Measurements from ENCODE around the gene SEMA5A. TPM values are rescaled to one million over a fixed set of nuclear protein-coding genes. Genes with fewer than 3 reads are reported as not detected.

The SEMA5A gene
- total RNA-seq, 1 experiment from 2014 or later, result 0.15 TPM

- H3K27me3 ChIP-seq (ENCODE audit: control insufficient read depth, insufficient read depth, low read length), result no peaks in the 10 kb centered on the region
- BruUV-seq (replicated peaks), result no TSS peak
- DNase-seq (ENCODE audit: low read depth, low spot score) (no peak), ATAC-seq (no peak)
- intact Hi-C loops (cut with micrococcal nuclease; ENCODE audit: unreplicated experiment), result no loop called here
- no peaks in the 10 kb centered on the region for H3K4me1 ChIP-seq (ENCODE audit: control insufficient read depth, insufficient read depth, low read length)
- H3K27ac ChIP-seq (ENCODE audit: low read length), result no peak overlapping the region
- H3K4me3 ChIP-seq (ENCODE audit: low read depth in 2 of 2, low read length in 2 of 2), result no peak overlapping the region
- ChIA-PET CTCF (no interaction called here), POLR2A (no interaction called here)
- TF ChIP-seq CTCF (IDR thresholded peaks at IDR 0.05) (no peak), TCF7L2 (IDR thresholded peaks at IDR 0.05; ENCODE audit: low read depth, low read length) (no peak)
- no peaks in the 10 kb centered on the region for H3K36me3 ChIP-seq (ENCODE audit: control insufficient read depth, insufficient read depth, low read length)
- in situ Hi-C loops (cut with HindIII; ENCODE audit: low pct_unique_long_range_greater_than_20kb, low sequenced_read_pairs), result no loop called here
- H3K9me3 ChIP-seq (ENCODE audit: control insufficient read depth, insufficient read depth, low read depth, low read length), result no peaks in the 10 kb centered on the region
These were observed 371.4 kb downstream of the SEMA5A start for GRCh38 chr5:9174446-9174845.

GRCh38 chr5:9173281-9174048 lies 372.4 kb downstream of the SEMA5A start:
- BruUV-seq (replicated peaks), result no TSS peak
- in situ Hi-C loops (cut with HindIII; ENCODE audit: low pct_unique_long_range_greater_than_20kb, low sequenced_read_pairs), result no loop called here

More at GRCh38 chr5:9173281-9174048, 372.4 kb downstream of the SEMA5A start:
- TF ChIP-seq POLR2AphosphoS5 (IDR thresholded peaks at IDR 0.05; ENCODE audit: low read depth, low read length) (no peak), TCF7L2 (IDR thresholded peaks at IDR 0.05; ENCODE audit: low read depth, low read length) (no peak), CTCF (IDR thresholded peaks at IDR 0.05) (no peak), SIN3A (IDR thresholded peaks at IDR 0.05; ENCODE audit: borderline replicate concordance, insufficient read depth, low read depth, low read length) (no peak)
- TF ChIP-seq, protein P1, sequence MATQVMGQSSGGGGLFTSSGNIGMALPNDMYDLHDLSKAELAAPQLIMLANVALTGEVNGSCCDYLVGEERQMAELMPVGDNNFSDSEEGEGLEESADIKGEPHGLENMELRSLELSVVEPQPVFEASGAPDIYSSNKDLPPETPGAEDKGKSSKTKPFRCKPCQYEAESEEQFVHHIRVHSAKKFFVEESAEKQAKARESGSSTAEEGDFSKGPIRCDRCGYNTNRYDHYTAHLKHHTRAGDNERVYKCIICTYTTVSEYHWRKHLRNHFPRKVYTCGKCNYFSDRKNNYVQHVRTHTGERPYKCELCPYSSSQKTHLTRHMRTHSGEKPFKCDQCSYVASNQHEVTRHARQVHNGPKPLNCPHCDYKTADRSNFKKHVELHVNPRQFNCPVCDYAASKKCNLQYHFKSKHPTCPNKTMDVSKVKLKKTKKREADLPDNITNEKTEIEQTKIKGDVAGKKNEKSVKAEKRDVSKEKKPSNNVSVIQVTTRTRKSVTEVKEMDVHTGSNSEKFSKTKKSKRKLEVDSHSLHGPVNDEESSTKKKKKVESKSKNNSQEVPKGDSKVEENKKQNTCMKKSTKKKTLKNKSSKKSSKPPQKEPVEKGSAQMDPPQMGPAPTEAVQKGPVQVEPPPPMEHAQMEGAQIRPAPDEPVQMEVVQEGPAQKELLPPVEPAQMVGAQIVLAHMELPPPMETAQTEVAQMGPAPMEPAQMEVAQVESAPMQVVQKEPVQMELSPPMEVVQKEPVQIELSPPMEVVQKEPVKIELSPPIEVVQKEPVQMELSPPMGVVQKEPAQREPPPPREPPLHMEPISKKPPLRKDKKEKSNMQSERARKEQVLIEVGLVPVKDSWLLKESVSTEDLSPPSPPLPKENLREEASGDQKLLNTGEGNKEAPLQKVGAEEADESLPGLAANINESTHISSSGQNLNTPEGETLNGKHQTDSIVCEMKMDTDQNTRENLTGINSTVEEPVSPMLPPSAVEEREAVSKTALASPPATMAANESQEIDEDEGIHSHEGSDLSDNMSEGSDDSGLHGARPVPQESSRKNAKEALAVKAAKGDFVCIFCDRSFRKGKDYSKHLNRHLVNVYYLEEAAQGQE (IDR thresholded peaks at IDR 0.05; ENCODE audit: insufficient read depth in 1 of 2, low read depth in 2 of 2, low read length in 1 of 2), result no peak
- no peak for ATAC-seq
- H3K9me3 ChIP-seq (ENCODE audit: control insufficient read depth, insufficient read depth, low read depth, low read length), result no peaks in the 10 kb centered on the region
- POLR2A ChIA-PET, result no interaction called here
- H3K27me3 ChIP-seq (ENCODE audit: control insufficient read depth, insufficient read depth, low read length), result no peaks in the 10 kb centered on the region
- no peaks in the 10 kb centered on the region for H3K36me3 ChIP-seq (ENCODE audit: control insufficient read depth, insufficient read depth, low read length)
- CTCF ChIA-PET, result no interaction called here
- H3K4me3 ChIP-seq (ENCODE audit: low read depth in 2 of 2, low read length in 2 of 2), result no peak overlapping the region
- no peak for DNase-seq (ENCODE audit: low read depth, low spot score)
- no peak overlapping the region for H3K27ac ChIP-seq (ENCODE audit: low read length)
- H3K4me1 ChIP-seq (ENCODE audit: control insufficient read depth, insufficient read depth, low read length), result no peaks in the 10 kb centered on the region
- intact Hi-C loops (cut with micrococcal nuclease; ENCODE audit: unreplicated experiment), result no loop called here
